WTC11 (cell line): Measurements from ENCODE around the gene AKAP11. TPM values are rescaled to one million over a fixed set of nuclear protein-coding genes. Genes with fewer than 3 reads are reported as not detected.

Experiments
- ATAC-seq: fragments of 200-7000 bp; cut with Tn5 transposase; 2 replicates; pipeline ENCODE4 v1.10.0; 2021; ENCODE audit warnings: mild to moderate bottlenecking, moderate library complexity
- CTCF ChIA-PET: fragments of 300-600 bp; sonication (Branson Sonifier 250); formaldehyde crosslinking; loops from one replicate; lab custom pipeline; 2021; ENCODE audit warnings: antibody characterized with exemption; lab: Charles Lee
- POLR2A ChIA-PET: fragments of 350-600 bp; sonication (Branson Sonifier 250); formaldehyde crosslinking; loops from one replicate; lab custom pipeline; 2021; ENCODE audit warnings: antibody characterized with exemption; lab: Charles Lee
- DNase-seq: peaks from one replicate; pipeline ENCODE4 v3.0.0; 2021; ENCODE audit warnings: low spot score
- H3K27ac Mint-ChIP-seq: 2 replicates; pipeline ENCODE4 v1.8.0; 2021; ENCODE audit warnings: mixed read lengths
- H3K27me3 Mint-ChIP-seq: 2 replicates; pipeline ENCODE4 v1.8.0; 2021; ENCODE audit warnings: low read depth, mild to moderate bottlenecking, moderate library complexity, mixed read lengths
- H3K36me3 Mint-ChIP-seq: 2 replicates; pipeline ENCODE4 v1.8.0; 2021; ENCODE audit warnings: mixed read lengths
- H3K4me1 Mint-ChIP-seq: 2 replicates; pipeline ENCODE4 v1.8.0; 2022; ENCODE audit warnings: mixed read lengths
- H3K4me3 Mint-ChIP-seq: 2 replicates; pipeline ENCODE4 v1.8.0; 2021; ENCODE audit warnings: mild to moderate bottlenecking, moderate library complexity, mixed read lengths
- H3K9me3 Mint-ChIP-seq: 2 replicates; pipeline ENCODE4 v1.8.0; 2021; ENCODE audit warnings: mixed read lengths
- AFF4 ChIP-seq: sonication (generic); formaldehyde crosslinking; IDR thresholded peaks from 2 replicates; pipeline ENCODE4 v1.8.1; 2023; ENCODE audit warnings: mild to moderate bottlenecking, missing genetic modification reagents, borderline replicate concordance
- ATF1 ChIP-seq: sonication (generic); formaldehyde crosslinking; IDR thresholded peaks from 2 replicates; pipeline ENCODE4 v1.8.1; 2023; ENCODE audit warnings: mild to moderate bottlenecking, moderate library complexity, missing genetic modification reagents
- E2F1 ChIP-seq: sonication (generic); formaldehyde crosslinking; IDR thresholded peaks from 2 replicates; pipeline ENCODE4 v1.8.0; 2022; ENCODE audit warnings: mild to moderate bottlenecking, missing genetic modification reagents
- ETV6 ChIP-seq: sonication (generic); formaldehyde crosslinking; IDR thresholded peaks from 2 replicates; pipeline ENCODE4 v1.8.1; 2022; ENCODE audit warnings: mild to moderate bottlenecking, missing genetic modification reagents
- GABPB1 ChIP-seq: sonication (generic); formaldehyde crosslinking; IDR thresholded peaks from 2 replicates; pipeline ENCODE4 v1.8.1; 2023; ENCODE audit warnings: mild to moderate bottlenecking, missing genetic modification reagents
- GRHL2 ChIP-seq: fragments of 250-450 bp; sonication (Bioruptor Pico); IDR thresholded peaks from 2 replicates; pipeline ENCODE4 v1.8.0; 2022; ENCODE audit warnings: mild to moderate bottlenecking, moderate library complexity; ENCODE audit not compliant: insufficient replicate concordance, severe bottlenecking
- GTF2I ChIP-seq: fragments of 250-450 bp; sonication (Bioruptor Pico); conservative IDR thresholded peaks from 2 replicates; pipeline ENCODE4 v1.4.0; 2021; ENCODE audit warnings: mild to moderate bottlenecking
- NR3C1 ChIP-seq: sonication (generic); formaldehyde crosslinking; conservative IDR thresholded peaks from 2 replicates; pipeline ENCODE4 v1.8.1; 2023; ENCODE audit warnings: low read depth, mild to moderate bottlenecking, missing genetic modification reagents
- SMAD4 ChIP-seq: sonication (generic); formaldehyde crosslinking; IDR thresholded peaks from 2 replicates; pipeline ENCODE4 v1.8.0; 2022; ENCODE audit warnings: mild to moderate bottlenecking, missing genetic modification reagents
- TEAD1 ChIP-seq: sonication (generic); formaldehyde crosslinking; IDR thresholded peaks from 2 replicates; pipeline ENCODE4 v1.8.0; 2022; ENCODE audit warnings: mild to moderate bottlenecking, missing genetic modification reagents
- total RNA-seq: library from RNA; stranded (reverse); gene quantifications from 3 replicates; pipeline ENCODE4 v1.2.3, GENCODE V29; 2021
- TF ChIP-seq, protein P1 (sequence below): sonication (generic); formaldehyde crosslinking; IDR thresholded peaks from 2 replicates; pipeline ENCODE4 v1.8.1; 2022; ENCODE audit warnings: low read depth, missing genetic modification reagents, borderline replicate concordance
- TF ChIP-seq, protein P2 (sequence below): sonication (generic); formaldehyde crosslinking; IDR thresholded peaks from 2 replicates; pipeline ENCODE4 v1.8.1; 2022; ENCODE audit warnings: mild to moderate bottlenecking, moderate library complexity, missing genetic modification reagents
- TF ChIP-seq, protein P3 (sequence below): sonication (generic); formaldehyde crosslinking; IDR thresholded peaks from 2 replicates; pipeline ENCODE4 v1.8.1; 2023; ENCODE audit warnings: mild to moderate bottlenecking, moderate library complexity, missing genetic modification reagents
- TF ChIP-seq, protein P4 (sequence below): sonication (generic); formaldehyde crosslinking; IDR thresholded peaks from 2 replicates; pipeline ENCODE4 v1.8.1; 2023; ENCODE audit warnings: mild to moderate bottlenecking, missing genetic modification reagents, moderate library complexity

Gene AKAP11
- total RNA-seq, 1 experiment from 2014 or later, result 16.7 TPM

GRCh38 chr13:42305503-42305902 lies 33.6 kb downstream of the AKAP11 start (continued):
- TF ChIP-seq, protein P1, sequence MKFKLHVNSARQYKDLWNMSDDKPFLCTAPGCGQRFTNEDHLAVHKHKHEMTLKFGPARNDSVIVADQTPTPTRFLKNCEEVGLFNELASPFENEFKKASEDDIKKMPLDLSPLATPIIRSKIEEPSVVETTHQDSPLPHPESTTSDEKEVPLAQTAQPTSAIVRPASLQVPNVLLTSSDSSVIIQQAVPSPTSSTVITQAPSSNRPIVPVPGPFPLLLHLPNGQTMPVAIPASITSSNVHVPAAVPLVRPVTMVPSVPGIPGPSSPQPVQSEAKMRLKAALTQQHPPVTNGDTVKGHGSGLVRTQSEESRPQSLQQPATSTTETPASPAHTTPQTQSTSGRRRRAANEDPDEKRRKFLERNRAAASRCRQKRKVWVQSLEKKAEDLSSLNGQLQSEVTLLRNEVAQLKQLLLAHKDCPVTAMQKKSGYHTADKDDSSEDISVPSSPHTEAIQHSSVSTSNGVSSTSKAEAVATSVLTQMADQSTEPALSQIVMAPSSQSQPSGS (CRISPR knock-in tag), result no peak
- TF ChIP-seq, protein P2, sequence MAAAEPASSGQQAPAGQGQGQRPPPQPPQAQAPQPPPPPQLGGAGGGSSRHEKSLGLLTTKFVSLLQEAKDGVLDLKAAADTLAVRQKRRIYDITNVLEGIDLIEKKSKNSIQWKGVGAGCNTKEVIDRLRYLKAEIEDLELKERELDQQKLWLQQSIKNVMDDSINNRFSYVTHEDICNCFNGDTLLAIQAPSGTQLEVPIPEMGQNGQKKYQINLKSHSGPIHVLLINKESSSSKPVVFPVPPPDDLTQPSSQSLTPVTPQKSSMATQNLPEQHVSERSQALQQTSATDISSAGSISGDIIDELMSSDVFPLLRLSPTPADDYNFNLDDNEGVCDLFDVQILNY (CRISPR knock-in tag), result no peak
- TF ChIP-seq SMAD4 (CRISPR knock-in tag) (no peak), GTF2I (CRISPR knock-in tag) (no peak), NR3C1 (CRISPR knock-in tag) (no peak), E2F1 (CRISPR knock-in tag) (no peak)
- TF ChIP-seq, protein P3, sequence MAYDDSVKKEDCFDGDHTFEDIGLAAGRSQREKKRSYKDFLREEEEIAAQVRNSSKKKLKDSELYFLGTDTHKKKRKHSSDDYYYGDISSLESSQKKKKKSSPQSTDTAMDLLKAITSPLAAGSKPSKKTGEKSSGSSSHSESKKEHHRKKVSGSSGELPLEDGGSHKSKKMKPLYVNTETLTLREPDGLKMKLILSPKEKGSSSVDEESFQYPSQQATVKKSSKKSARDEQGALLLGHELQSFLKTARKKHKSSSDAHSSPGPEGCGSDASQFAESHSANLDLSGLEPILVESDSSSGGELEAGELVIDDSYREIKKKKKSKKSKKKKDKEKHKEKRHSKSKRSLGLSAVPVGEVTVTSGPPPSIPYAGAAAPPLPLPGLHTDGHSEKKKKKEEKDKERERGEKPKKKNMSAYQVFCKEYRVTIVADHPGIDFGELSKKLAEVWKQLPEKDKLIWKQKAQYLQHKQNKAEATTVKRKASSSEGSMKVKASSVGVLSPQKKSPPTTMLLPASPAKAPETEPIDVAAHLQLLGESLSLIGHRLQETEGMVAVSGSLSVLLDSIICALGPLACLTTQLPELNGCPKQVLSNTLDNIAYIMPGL (CRISPR knock-in tag), result no peak

GRCh38 chr13:42307461-42307860 lies 35.5 kb downstream of the AKAP11 start:
- H3K4me1 Mint-ChIP-seq, result no peaks in the 10 kb centered on the region
- H3K36me3 Mint-ChIP-seq, result peaks cover 30% of the 10 kb centered on the region
- no peak overlapping the region for H3K27ac Mint-ChIP-seq
- no peak overlapping the region for H3K4me3 Mint-ChIP-seq
- ChIA-PET POLR2A (no interaction called here), CTCF (no interaction called here)
- no peaks in the 10 kb centered on the region for H3K27me3 Mint-ChIP-seq
- H3K9me3 Mint-ChIP-seq, result no peaks in the 10 kb centered on the region
- TF ChIP-seq GRHL2 (no peak), E2F1 (CRISPR knock-in tag) (no peak), ETV6 (no peak), AFF4 (CRISPR knock-in tag) (no peak), TEAD1 (no peak), GABPB1 (CRISPR knock-in tag) (no peak), ATF1 (CRISPR knock-in tag) (no peak), SMAD4 (CRISPR knock-in tag) (no peak)
- TF ChIP-seq, protein P4, sequence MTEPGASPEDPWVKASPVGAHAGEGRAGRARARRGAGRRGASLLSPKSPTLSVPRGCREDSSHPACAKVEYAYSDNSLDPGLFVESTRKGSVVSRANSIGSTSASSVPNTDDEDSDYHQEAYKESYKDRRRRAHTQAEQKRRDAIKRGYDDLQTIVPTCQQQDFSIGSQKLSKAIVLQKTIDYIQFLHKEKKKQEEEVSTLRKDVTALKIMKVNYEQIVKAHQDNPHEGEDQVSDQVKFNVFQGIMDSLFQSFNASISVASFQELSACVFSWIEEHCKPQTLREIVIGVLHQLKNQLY (CRISPR knock-in tag), result no peak
- ATAC-seq, result no peak
- no peak for DNase-seq
